Epithelial cell of esophagus (primary cell): ENCODE measurements around the gene LCP2.

Experiments
- DNase-seq: peaks from one replicate; pipeline ENCODE4 v3.0.0; 2010; ENCODE audit warnings: low read depth
- H3K4me3 ChIP-seq: 2 replicates; pipeline ENCODE4 v1.5.1; 2011; ENCODE audit warnings: mild to moderate bottlenecking, low read length, control low read depth
- TF ChIP-seq, protein P1 (sequence below): IDR thresholded peaks from 2 replicates; pipeline ENCODE4 v1.5.1; 2011; ENCODE audit warnings: low read depth, mild to moderate bottlenecking, low read length, control low read depth, inconsistent platforms; ENCODE audit not compliant: insufficient read depth; ENCODE audit errors: missing control alignments

LCP2 gene

DNA sequence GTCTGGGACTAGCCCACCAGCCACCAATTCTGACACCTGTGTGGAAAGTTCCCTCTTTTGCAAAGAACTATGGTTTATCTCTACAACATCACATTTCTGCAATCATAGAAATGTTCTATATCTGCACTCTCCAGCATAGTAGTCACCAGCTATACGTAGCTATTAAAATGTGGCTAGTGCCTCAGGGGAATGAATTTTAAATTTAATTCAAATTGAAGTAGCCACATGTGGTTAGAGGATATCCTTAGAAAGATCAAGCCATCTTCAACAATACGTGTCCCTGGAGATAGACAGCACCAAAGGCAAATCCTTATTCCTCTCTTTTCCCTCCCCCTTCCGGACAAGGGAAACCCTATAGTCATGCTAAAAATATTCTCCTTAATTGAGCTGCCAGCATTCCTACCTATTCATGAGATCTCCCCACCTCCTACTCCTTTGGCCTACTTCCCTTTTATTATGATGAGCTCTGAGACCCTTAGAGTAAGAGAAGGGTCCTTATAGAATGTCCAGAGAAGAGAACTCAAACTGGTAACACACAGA lies 11.1 kb downstream of the LCP2 start:
- H3K4me3 ChIP-seq = no peak overlapping the region
- TF ChIP-seq, protein P1, sequence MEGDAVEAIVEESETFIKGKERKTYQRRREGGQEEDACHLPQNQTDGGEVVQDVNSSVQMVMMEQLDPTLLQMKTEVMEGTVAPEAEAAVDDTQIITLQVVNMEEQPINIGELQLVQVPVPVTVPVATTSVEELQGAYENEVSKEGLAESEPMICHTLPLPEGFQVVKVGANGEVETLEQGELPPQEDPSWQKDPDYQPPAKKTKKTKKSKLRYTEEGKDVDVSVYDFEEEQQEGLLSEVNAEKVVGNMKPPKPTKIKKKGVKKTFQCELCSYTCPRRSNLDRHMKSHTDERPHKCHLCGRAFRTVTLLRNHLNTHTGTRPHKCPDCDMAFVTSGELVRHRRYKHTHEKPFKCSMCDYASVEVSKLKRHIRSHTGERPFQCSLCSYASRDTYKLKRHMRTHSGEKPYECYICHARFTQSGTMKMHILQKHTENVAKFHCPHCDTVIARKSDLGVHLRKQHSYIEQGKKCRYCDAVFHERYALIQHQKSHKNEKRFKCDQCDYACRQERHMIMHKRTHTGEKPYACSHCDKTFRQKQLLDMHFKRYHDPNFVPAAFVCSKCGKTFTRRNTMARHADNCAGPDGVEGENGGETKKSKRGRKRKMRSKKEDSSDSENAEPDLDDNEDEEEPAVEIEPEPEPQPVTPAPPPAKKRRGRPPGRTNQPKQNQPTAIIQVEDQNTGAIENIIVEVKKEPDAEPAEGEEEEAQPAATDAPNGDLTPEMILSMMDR = no peak
- no peak for DNase-seq

DNA sequence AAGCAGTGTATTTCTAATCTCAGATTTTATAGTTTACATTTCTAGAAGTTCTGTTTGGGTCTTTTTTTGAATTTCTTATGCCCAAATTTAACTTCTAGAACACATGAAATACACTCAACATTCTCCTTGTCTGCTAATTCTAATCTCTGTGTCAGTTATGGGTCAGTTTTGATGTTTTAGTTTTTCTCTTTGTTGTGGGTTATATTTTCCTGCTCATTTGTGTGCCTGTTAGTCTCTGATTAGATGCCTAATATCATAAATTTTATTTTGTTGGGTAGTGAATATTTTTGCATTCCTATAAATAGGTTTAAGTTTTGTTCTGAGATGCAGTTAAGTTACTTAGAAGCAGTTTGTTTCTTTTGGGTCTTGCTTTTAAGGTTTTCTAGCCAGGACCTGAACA lies 12.4 kb downstream of the LCP2 start:
- TF ChIP-seq, protein P1 = no peak
- DNase-seq = no peak
- no peak overlapping the region for H3K4me3 ChIP-seq

DNA sequence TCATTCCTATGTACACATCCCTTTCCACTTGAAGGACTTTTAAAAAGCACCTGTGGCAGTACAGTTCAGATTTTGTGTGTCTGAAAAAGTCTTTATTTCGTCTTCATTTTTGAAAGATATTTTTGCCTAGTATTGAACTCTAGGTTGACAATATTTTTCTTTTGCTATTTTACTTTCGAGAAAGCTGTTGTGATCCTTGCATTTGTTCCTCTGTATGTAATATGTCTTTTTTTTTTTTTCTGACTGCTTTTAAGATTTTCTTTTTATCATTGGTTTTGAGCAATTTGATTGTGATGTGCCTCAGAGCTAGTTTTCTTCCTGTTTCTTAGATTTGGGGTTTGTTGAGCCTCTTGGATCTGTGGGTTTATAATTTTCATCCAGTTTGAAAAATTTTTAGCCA lies 13.3 kb downstream of the LCP2 start:
- TF ChIP-seq, protein P1 = no peak
- H3K4me3 ChIP-seq = no peak overlapping the region
- DNase-seq = no peak

DNA sequence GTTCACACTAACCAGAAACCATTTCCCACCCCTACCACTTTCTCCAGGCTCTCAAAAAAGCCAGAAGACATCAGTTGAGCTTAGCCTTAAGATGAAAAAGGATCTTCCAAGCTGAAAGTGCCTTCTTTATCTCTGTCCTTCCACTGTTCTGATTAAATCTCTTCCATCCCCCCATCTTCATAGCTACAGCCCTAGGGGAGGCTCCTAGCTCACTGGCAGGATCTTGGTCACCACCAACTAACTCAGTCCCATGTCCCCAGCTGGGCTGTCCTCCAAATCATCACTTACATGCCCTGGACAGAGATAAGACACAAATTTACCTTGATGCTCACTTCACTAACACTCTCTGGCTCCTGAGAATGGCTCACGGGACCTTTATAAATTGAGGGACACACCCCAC lies 14.3 kb downstream of the LCP2 start:
- TF ChIP-seq, protein P1 = no peak
- H3K4me3 ChIP-seq = no peak overlapping the region
- no peak for DNase-seq

DNA sequence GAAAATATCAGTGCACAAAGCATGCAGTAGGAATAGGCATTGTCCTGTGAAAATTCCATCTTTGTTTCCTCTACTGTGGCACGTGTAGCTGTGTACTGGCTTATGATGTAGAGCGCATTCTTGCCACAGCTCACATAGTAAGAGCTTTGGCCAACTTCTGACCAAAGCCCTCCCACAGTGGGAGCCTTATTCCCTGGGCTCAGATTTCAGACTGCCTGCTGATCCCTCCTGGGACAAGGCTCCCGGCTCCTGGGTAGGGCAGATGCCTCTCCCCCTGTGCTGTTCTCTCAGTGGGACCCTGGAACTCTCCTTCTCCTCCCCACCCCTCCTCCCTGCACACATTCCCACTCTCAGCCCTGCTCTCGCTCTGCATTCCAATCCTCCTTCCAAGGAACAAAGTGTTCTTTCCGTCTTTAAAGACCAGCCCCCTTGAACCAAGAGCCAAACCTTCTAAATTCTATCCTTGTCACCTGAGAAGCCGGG lies 17.5 kb downstream of the LCP2 start:
- no peak for DNase-seq
- TF ChIP-seq, protein P1 = no peak
- no peak overlapping the region for H3K4me3 ChIP-seq

DNA sequence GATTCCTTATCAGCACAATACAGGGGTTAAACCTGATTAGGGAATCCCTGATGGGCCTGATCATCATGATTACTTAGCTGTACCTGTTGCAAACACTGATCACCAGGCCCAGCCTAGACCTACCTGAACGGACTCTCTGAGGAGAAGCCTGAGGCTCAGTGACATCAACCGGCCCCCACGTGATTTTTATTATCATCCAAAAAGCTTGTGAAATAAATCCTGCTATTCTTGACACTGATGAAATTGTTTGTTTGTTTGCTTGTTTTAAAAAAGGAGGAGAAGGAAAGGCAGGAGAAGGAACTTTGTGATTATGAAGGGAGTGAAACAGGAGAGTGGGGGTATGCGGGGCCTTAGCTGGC lies 18.1 kb downstream of the LCP2 start:
- no peak for DNase-seq
- TF ChIP-seq, protein P1 = no peak
- no peak overlapping the region for H3K4me3 ChIP-seq
